ENCODE data around the gene COL19A1. TPM values are rescaled to one million over a fixed set of nuclear protein-coding genes. Genes with fewer than 3 reads are reported as not detected.
"Not testable (repeated sequence)": the region's sequence is repeated elsewhere in the genome, so short reads cannot be mapped to it uniquely, and the experiment has no call there.

The COL19A1 gene
- total and polyA plus RNA-seq, 2 experiments from 2014 or later = not detected

DNA sequence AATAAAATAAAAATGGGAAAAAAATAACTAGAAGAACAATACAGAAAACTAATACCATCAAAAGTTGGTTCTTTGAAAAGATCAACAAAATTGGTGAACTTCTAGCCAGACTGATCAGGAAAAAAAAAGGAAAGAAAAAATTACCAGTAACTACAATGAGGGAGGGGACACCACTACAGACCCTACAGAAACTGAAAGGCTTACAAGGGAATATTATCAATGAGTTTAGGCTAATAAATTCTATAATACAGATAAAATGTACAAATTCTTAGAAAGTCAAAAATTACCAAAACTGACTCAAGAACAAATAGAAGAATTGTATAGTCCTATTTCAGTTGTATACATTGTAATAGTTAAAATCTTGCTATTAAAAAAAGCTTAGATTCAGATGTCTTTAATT is 141.8 kb downstream of the COL19A1 start:
- no peak for DNase-seq (ENCODE audit: low spot score)
- Mint-ChIP-seq H3K27me3 (ENCODE audit: insufficient read depth, low read depth, poor library complexity) (peaks cover 3% of the 10 kb centered on the region), H3K36me3 (ENCODE audit: low read depth) (peaks cover 18% of the 10 kb centered on the region), H3K4me3 (no peak overlapping the region), H3K9me3 (peaks cover 25% of the 10 kb centered on the region), H3K27ac (no peak overlapping the region), H3K4me1 (peaks cover 4% of the 10 kb centered on the region; the same call in 1 of the 3 replicates)
- no peaks in the 10 kb centered on the region for H4K20me1 ChIP-seq (replicated peaks; ENCODE audit: insufficient read depth)
- no peak overlapping the region for H3K4me3 ChIP-seq
- no peak for ATAC-seq
- no peaks in the 10 kb centered on the region for H3F3A ChIP-seq (replicated peaks; ENCODE audit: low read depth)
- no peaks in the 10 kb centered on the region for H3K36me3 ChIP-seq (ENCODE audit: insufficient read depth)
- H2AFZ ChIP-seq = no peak overlapping the region
- H3K79me2 ChIP-seq (replicated peaks; ENCODE audit: insufficient read depth) = no peaks in the 10 kb centered on the region
- no peaks in the 10 kb centered on the region for H3K4me1 ChIP-seq (ENCODE audit: insufficient read depth)
- H3K4me2 ChIP-seq = no peak overlapping the region
- no peaks in the 10 kb centered on the region for H3K27me3 ChIP-seq (ENCODE audit: insufficient read depth)
- H3K9me2 ChIP-seq (ENCODE audit: insufficient read depth) = no peaks in the 10 kb centered on the region
- no peak overlapping the region for H3K27ac ChIP-seq (ENCODE audit: low read depth)
- no peak for TF ChIP-seq POLR2AphosphoS5 (IDR thresholded peaks at IDR 0.05; ENCODE audit: low read depth)
- no peak for TF ChIP-seq NANOG (IDR thresholded peaks at IDR 0.05; ENCODE audit: borderline replicate concordance)
- TF ChIP-seq ETS1 (IDR thresholded peaks at IDR 0.05) = no peak
- TF ChIP-seq EZH2phosphoT487 (IDR thresholded peaks at IDR 0.05; ENCODE audit: unreplicated experiment) = no peak
- TF ChIP-seq ZNF114 (CRISPR knock-in tag; IDR thresholded peaks at IDR 0.05) = no peak
- no peak for TF ChIP-seq ZNF331 (CRISPR knock-in tag; IDR thresholded peaks at IDR 0.05; ENCODE audit: low read depth)
- TF ChIP-seq, protein P1, sequence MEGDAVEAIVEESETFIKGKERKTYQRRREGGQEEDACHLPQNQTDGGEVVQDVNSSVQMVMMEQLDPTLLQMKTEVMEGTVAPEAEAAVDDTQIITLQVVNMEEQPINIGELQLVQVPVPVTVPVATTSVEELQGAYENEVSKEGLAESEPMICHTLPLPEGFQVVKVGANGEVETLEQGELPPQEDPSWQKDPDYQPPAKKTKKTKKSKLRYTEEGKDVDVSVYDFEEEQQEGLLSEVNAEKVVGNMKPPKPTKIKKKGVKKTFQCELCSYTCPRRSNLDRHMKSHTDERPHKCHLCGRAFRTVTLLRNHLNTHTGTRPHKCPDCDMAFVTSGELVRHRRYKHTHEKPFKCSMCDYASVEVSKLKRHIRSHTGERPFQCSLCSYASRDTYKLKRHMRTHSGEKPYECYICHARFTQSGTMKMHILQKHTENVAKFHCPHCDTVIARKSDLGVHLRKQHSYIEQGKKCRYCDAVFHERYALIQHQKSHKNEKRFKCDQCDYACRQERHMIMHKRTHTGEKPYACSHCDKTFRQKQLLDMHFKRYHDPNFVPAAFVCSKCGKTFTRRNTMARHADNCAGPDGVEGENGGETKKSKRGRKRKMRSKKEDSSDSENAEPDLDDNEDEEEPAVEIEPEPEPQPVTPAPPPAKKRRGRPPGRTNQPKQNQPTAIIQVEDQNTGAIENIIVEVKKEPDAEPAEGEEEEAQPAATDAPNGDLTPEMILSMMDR (conservative IDR thresholded peaks at IDR 0.05; ENCODE audit: low read depth in 2 of 2) = no peak
- TF ChIP-seq, protein P2, sequence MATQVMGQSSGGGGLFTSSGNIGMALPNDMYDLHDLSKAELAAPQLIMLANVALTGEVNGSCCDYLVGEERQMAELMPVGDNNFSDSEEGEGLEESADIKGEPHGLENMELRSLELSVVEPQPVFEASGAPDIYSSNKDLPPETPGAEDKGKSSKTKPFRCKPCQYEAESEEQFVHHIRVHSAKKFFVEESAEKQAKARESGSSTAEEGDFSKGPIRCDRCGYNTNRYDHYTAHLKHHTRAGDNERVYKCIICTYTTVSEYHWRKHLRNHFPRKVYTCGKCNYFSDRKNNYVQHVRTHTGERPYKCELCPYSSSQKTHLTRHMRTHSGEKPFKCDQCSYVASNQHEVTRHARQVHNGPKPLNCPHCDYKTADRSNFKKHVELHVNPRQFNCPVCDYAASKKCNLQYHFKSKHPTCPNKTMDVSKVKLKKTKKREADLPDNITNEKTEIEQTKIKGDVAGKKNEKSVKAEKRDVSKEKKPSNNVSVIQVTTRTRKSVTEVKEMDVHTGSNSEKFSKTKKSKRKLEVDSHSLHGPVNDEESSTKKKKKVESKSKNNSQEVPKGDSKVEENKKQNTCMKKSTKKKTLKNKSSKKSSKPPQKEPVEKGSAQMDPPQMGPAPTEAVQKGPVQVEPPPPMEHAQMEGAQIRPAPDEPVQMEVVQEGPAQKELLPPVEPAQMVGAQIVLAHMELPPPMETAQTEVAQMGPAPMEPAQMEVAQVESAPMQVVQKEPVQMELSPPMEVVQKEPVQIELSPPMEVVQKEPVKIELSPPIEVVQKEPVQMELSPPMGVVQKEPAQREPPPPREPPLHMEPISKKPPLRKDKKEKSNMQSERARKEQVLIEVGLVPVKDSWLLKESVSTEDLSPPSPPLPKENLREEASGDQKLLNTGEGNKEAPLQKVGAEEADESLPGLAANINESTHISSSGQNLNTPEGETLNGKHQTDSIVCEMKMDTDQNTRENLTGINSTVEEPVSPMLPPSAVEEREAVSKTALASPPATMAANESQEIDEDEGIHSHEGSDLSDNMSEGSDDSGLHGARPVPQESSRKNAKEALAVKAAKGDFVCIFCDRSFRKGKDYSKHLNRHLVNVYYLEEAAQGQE (IDR thresholded peaks at IDR 0.05; ENCODE audit: unreplicated experiment) = no peak
- no peak for TF ChIP-seq CREB1 (CRISPR knock-in tag; IDR thresholded peaks at IDR 0.05; ENCODE audit: low read depth)
- no peak for TF ChIP-seq JUNB (IDR thresholded peaks at IDR 0.05; ENCODE audit: unreplicated experiment)

- H2AFZ ChIP-seq; H3K36me3 ChIP-seq (ENCODE audit: insufficient read depth); H3K9me2 ChIP-seq (ENCODE audit: insufficient read depth); H3K27me3 ChIP-seq (ENCODE audit: insufficient read depth); H3K4me1 ChIP-seq (ENCODE audit: insufficient read depth); H3K4me2 ChIP-seq; DNase-seq (ENCODE audit: low spot score); H3K4me3 Mint-ChIP-seq; ATAC-seq; H3F3A ChIP-seq (replicated peaks; ENCODE audit: low read depth); H3K4me1 Mint-ChIP-seq; H3K27ac ChIP-seq (ENCODE audit: low read depth); H4K20me1 ChIP-seq (replicated peaks; ENCODE audit: insufficient read depth); H3K79me2 ChIP-seq (replicated peaks; ENCODE audit: insufficient read depth); H3K27me3 Mint-ChIP-seq (ENCODE audit: insufficient read depth, low read depth, poor library complexity); H3K4me3 ChIP-seq: not testable (repeated sequence)
- Mint-ChIP-seq H3K9me3 (peaks cover 18% of the 10 kb centered on the region), H3K27ac (peak overlapping the region; percentile 81; the same call in 1 of the 2 replicates), H3K36me3 (ENCODE audit: low read depth) (peaks cover 14% of the 10 kb centered on the region)
Measured at GRCh38 chr6:70010339-70010738, 144.0 kb downstream of the COL19A1 start.

DNA sequence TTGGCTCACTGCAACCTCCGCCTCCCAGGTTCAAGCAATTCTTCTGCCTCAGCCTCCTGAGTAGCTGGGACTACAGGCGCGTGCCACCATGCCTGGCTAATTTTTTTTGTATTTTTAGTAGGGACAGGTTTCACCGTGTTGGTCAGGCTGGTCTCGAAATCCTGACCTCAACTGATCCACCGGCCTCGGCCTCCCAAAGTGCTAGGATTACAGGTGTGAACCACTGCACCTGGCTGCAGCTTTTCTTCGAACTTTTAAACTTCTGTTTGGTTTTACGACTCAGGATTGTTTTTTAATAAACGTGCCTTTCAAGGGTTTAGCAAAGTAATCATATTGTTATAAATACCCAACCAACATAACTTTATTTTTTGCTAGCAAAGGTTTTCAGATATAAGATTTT is 156.8 kb downstream of the COL19A1 start:
- H3K4me2 ChIP-seq; H2AFZ ChIP-seq; H3K4me3 Mint-ChIP-seq; H3F3A ChIP-seq (replicated peaks; ENCODE audit: low read depth); H3K9me2 ChIP-seq (ENCODE audit: insufficient read depth); H3K9me3 Mint-ChIP-seq; H3K4me1 Mint-ChIP-seq; H3K27ac Mint-ChIP-seq; H3K4me3 ChIP-seq; H4K20me1 ChIP-seq (replicated peaks; ENCODE audit: insufficient read depth); H3K27ac ChIP-seq (ENCODE audit: low read depth); ATAC-seq; H3K36me3 ChIP-seq (ENCODE audit: insufficient read depth); H3K27me3 ChIP-seq (ENCODE audit: insufficient read depth); H3K27me3 Mint-ChIP-seq (ENCODE audit: insufficient read depth, low read depth, poor library complexity); H3K4me1 ChIP-seq (ENCODE audit: insufficient read depth); H3K79me2 ChIP-seq (replicated peaks; ENCODE audit: insufficient read depth); DNase-seq (ENCODE audit: low spot score); H3K36me3 Mint-ChIP-seq (ENCODE audit: low read depth): not testable (repeated sequence)

Data from GM23338 (cell line).